Measurements from ENCODE around the gene XPNPEP1. TPM values are rescaled to one million over a fixed set of nuclear protein-coding genes. Genes with fewer than 3 reads are reported as not detected.
A peak's percentile ranks its signal among the peaks of the same experiment; 100 is the strongest.

Gene XPNPEP1
- total and polyA plus RNA-seq, 5 experiments from 2014 or later = 16.6 to 42.3 (median 19.9) TPM

DNA sequence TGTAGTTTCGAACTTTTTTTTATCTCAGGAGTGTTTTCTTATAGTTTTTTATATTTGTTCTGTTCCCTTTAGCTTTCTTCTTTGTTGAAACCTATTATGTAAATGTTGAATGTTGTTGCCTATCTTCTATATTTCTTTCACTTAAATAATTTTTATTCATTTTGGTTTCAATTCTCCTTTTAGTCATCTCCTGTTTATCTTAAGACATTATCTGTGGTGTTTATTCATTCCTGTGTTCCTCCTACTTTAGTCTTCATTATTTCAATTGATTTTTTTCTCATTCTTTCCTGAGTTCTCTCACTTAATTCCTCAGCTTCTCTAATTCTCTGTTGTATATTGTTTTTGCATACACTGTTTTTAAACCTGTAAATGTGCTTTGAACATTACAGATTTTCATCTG is 64.1 kb downstream of the XPNPEP1 start:
- DNase-seq (no peak), ATAC-seq (no peak)
- Mint-ChIP-seq H3K36me3 (peaks cover 22 to 24% (median 24%) of the 10 kb centered on the region in 3 donors), H3K9me3 (peaks cover 6 to 21% (median 17%) of the 10 kb centered on the region in 9 donors), H3K27ac (peak overlapping the region in 1 of 10 donors; percentile 49), H3K27me3 (no peaks in the 10 kb centered on the region), H3K4me1 (peaks cover 0 to 2% (median 0%) of the 10 kb centered on the region in 4 donors), H3K4me3 (no peak overlapping the region)
- POLR2A ChIA-PET = no interaction called here

- DNase-seq (no peak), ATAC-seq (no peak)
- H3K27ac Mint-ChIP-seq = no peak overlapping the region
- H3K27me3 Mint-ChIP-seq = peaks cover 0 to 7% (median 0%) of the 10 kb centered on the region in 5 donors
- H3K4me3 Mint-ChIP-seq = no peak overlapping the region
- H3K4me1 Mint-ChIP-seq = peaks cover 16 to 21% (median 20%) of the 10 kb centered on the region in 4 donors
- H3K9me3 Mint-ChIP-seq = peaks cover 0 to 3% (median 0%) of the 10 kb centered on the region in 9 donors
- peaks cover 5 to 6% (median 6%) of the 10 kb centered on the region in 3 donors for H3K36me3 Mint-ChIP-seq
- POLR2A ChIA-PET = no interaction called here
Observed at GRCh38 chr10:109855746-109856145, 67.6 kb downstream of the XPNPEP1 start.

DNA sequence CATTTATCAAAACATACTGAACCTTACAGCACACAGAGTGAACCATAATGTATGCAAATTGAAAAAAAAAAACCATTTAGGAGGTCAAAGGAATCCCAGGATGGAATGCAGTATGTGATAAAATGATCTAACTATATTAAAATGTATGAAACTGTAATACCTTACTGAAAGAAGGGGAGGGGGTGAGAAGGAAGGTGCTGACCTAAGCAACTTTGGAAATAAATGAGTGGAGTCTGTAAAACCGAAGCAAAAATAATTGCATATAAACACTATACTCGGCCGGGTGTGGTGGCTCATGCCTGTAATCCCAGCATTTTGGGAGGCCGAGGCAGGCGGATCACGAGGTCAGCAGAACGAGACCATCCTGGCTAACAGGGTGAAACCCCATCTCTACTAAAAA is 69.4 kb downstream of the XPNPEP1 start:
- DNase-seq = no peak
- ATAC-seq = no peak
- POLR2A ChIA-PET = no interaction called here
- H3K36me3 Mint-ChIP-seq = peaks cover 0 to 1% (median 0%) of the 10 kb centered on the region in 3 donors
- H3K27ac Mint-ChIP-seq = no peak overlapping the region
- no peaks in the 10 kb centered on the region for H3K9me3 Mint-ChIP-seq
- H3K27me3 Mint-ChIP-seq = peaks cover 0 to 8% (median 1%) of the 10 kb centered on the region in 5 donors
- H3K4me3 Mint-ChIP-seq = no peak overlapping the region
- peaks cover 14 to 21% (median 20%) of the 10 kb centered on the region in 4 donors for H3K4me1 Mint-ChIP-seq

DNA sequence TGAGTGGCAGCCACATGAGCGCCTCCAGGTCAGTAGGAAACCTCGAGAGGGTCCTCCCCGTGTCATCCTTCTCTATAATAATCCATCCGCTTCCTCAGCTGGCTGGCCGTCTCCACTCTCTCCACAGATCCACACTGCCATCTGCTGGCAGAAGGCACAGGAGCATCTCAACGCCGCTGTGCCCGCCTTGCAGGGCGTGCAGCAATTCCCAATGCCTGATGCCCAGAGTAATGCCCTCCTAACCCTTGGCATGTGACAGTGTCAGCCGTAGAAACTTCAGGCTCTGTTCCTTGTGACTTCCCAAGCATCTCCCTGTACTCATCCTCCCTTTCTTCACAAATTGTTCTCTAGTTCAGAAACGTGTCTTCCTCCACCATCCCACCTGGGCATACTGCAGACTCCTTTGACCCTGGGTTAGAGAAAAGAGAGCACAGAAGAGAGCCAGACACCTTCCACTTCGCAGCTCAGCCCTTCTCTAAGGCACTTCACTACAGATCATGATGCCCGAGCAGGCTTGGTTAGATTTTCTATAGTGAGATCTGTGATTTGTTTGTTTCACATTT is 70.8 kb downstream of the XPNPEP1 start:
- POLR2A ChIA-PET = no interaction called here
- Mint-ChIP-seq H3K9me3 (no peaks in the 10 kb centered on the region), H3K36me3 (no peaks in the 10 kb centered on the region), H3K4me3 (peak overlapping the region in 8 of 10 donors; percentile 5 to 58 (median 42)), H3K4me1 (peaks cover 14 to 21% (median 20%) of the 10 kb centered on the region in 4 donors), H3K27ac (peak overlapping the region in 3 of 10 donors; percentile 1 to 90 (median 30)), H3K27me3 (peaks cover 0 to 9% (median 3%) of the 10 kb centered on the region in 5 donors)
- peak; percentile 76 to 80 for ATAC-seq
- peak; percentile 35 to 82 (median 60) for DNase-seq

- no peaks in the 10 kb centered on the region for H3K36me3 Mint-ChIP-seq
- H3K4me1 Mint-ChIP-seq = peaks cover 14 to 21% (median 20%) of the 10 kb centered on the region in 4 donors
- H3K9me3 Mint-ChIP-seq = no peaks in the 10 kb centered on the region
- POLR2A ChIA-PET = no interaction called here
- DNase-seq (peak in 3 of 10 donors; percentile 1 to 24 (median 23)), ATAC-seq (peak; percentile 25 to 65)
- peak overlapping the region in 7 of 10 donors; percentile 25 to 59 (median 54) for H3K4me3 Mint-ChIP-seq
- peaks cover 0 to 10% (median 3%) of the 10 kb centered on the region in 5 donors for H3K27me3 Mint-ChIP-seq
- H3K27ac Mint-ChIP-seq = peak overlapping the region in 5 of 10 donors; percentile 11 to 90 (median 26)
Observed at GRCh38 chr10:109851616-109852474, 71.5 kb downstream of the XPNPEP1 start.

- no peaks in the 10 kb centered on the region for H3K9me3 Mint-ChIP-seq
- POLR2A ChIA-PET = interaction anchor here (0.6 kb wide), 1 partner anchor 342 kb away, joined by 3 read pairs; no protein-coding TSS in a partner anchor
Observed at GRCh38 chr10:109846832-109847231, 76.5 kb downstream of the XPNPEP1 start.

DNA sequence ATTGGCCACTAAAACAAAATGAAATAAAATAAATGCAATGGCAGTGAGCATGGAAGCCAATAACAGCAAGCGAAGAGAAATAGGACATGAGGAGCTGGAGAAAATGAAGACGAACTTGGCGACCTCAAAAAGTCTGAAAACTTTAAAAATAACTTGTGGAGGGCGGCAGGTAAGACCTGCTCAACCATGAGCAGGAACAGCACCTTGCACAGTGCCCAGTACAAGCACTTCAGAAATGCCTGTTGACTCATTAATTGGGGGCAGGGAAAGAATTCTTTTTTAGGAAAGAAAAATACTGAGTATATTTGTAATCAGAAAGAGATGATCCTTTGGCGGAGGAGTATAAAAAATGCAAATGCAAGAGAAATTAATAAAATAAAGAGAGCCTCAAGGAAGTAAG is 78.0 kb downstream of the XPNPEP1 start:
- no peak overlapping the region for H3K27ac Mint-ChIP-seq
- no peaks in the 10 kb centered on the region for H3K9me3 Mint-ChIP-seq
- DNase-seq (no peak), ATAC-seq (no peak)
- POLR2A ChIA-PET = no interaction called here
- H3K4me1 Mint-ChIP-seq = no peaks in the 10 kb centered on the region
- H3K27me3 Mint-ChIP-seq = peaks cover 14 to 29% (median 23%) of the 10 kb centered on the region in 5 donors
- H3K36me3 Mint-ChIP-seq = no peaks in the 10 kb centered on the region
- no peak overlapping the region for H3K4me3 Mint-ChIP-seq

More at GRCh38 chr10:109846832-109847231, 76.5 kb downstream of the XPNPEP1 start:
- Mint-ChIP-seq H3K4me3 (no peak overlapping the region), H3K36me3 (no peaks in the 10 kb centered on the region), H3K27me3 (peaks cover 14 to 29% (median 24%) of the 10 kb centered on the region in 5 donors), H3K27ac (peak overlapping the region in 1 of 10 donors; percentile 61), H3K4me1 (peaks cover 5 to 8% (median 6%) of the 10 kb centered on the region in 4 donors)
- DNase-seq = no peak
- ATAC-seq = no peak

DNA sequence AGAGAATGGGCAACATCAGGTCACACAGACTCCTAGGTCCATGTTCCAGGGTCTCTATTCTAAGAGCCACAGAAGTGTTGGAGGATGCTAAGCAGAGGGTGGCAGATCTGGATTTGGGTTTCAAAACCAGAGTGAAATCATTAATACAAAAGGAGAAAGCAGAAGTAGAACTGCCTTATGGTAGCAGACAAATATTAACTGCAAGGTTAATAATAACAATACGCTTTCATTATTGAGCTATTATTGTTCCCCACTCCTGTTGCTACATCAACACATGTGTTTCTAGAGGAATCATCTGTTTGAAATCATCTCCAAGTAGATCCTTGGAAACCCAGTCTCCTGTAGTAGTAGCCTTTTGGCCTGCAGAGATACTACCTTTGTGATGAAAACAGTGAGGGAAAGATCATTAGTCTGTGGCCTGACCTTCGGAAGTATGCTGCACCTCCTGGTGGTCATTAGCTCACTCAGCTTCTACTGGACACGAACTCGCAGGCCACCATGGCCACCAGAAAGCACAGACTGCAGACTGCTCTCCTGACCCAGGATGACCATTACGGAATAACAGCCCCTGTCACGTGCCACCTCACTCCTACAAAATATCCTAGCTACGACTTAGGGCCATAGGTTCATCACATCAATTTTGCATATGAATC is 84.6 kb downstream of the XPNPEP1 start:
- ATAC-seq (no peak), DNase-seq (no peak)
- peaks cover 12 to 27% (median 15%) of the 10 kb centered on the region in 5 donors for H3K27me3 Mint-ChIP-seq
- no peaks in the 10 kb centered on the region for H3K4me1 Mint-ChIP-seq
- no peak overlapping the region for H3K27ac Mint-ChIP-seq
- POLR2A ChIA-PET = no interaction called here
- no peak overlapping the region for H3K4me3 Mint-ChIP-seq
- H3K9me3 Mint-ChIP-seq = no peaks in the 10 kb centered on the region
- H3K36me3 Mint-ChIP-seq = no peaks in the 10 kb centered on the region

DNA sequence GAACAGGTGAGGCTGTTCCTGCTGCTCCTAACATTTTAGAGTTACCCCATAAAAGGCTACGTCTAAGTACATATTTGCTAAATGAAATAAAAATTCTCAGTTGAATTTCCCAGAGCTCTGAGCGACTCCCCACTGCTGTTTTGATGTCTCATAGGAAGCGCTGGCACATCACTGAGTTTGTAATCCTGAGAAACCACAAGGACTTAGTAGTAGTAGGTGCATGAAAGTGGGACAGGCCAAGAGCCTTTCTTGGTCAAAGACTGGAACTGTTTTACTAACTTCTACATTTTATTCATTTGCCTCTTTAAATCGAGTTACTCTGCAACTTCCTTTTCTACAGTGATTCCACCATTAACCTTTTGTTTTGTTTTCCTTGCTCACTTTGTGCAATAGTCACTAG is 85.9 kb downstream of the XPNPEP1 start:
- ATAC-seq = no peak
- H3K4me1 Mint-ChIP-seq = no peaks in the 10 kb centered on the region
- no peak for DNase-seq
- POLR2A ChIA-PET = no interaction called here
- no peak overlapping the region for H3K27ac Mint-ChIP-seq
- H3K27me3 Mint-ChIP-seq = peaks cover 9 to 23% (median 14%) of the 10 kb centered on the region in 5 donors
- H3K4me3 Mint-ChIP-seq = no peak overlapping the region
- H3K9me3 Mint-ChIP-seq = peaks cover 0 to 6% (median 3%) of the 10 kb centered on the region in 9 donors
- peaks cover 0 to under 1% (median 0%) of the 10 kb centered on the region in 3 donors for H3K36me3 Mint-ChIP-seq

- Mint-ChIP-seq H3K27me3 (peaks cover 9 to 19% (median 13%) of the 10 kb centered on the region in 5 donors), H3K4me3 (no peak overlapping the region), H3K36me3 (peaks cover 0 to 7% (median 0%) of the 10 kb centered on the region in 3 donors), H3K27ac (no peak overlapping the region), H3K4me1 (no peaks in the 10 kb centered on the region), H3K9me3 (peaks cover 0 to 13% (median 8%) of the 10 kb centered on the region in 9 donors)
- no peak for DNase-seq
- ATAC-seq = no peak
- POLR2A ChIA-PET = no interaction called here
Observed at GRCh38 chr10:109835257-109835656, 88.1 kb downstream of the XPNPEP1 start.

DNA sequence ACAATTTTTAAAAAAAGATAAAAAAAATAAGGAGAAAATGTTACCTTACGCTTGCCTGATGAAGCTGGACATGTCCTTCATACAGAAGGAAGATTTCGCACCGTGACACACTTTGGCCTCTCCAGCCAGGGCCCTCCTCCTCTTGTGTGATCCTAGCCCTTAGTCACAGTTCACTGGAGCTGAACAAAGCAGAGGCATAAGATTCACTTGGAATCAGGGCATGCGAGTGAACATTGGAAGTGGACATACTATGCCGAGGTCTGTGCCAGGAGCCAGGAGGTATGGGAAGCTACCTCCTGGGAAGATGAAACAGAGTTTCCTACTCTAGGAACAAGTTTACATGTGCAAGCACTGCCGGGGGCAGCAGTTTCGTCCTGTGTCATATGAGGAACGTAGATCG is 91.5 kb downstream of the XPNPEP1 start:
- ATAC-seq (no peak), DNase-seq (no peak)
- H3K36me3 Mint-ChIP-seq = peaks cover 0 to 7% (median 0%) of the 10 kb centered on the region in 3 donors
- peaks cover 0 to 18% (median 12%) of the 10 kb centered on the region in 5 donors for H3K27me3 Mint-ChIP-seq
- POLR2A ChIA-PET = no interaction called here
- no peak overlapping the region for H3K4me3 Mint-ChIP-seq
- peaks cover 0 to 13% (median 10%) of the 10 kb centered on the region in 9 donors for H3K9me3 Mint-ChIP-seq
- no peak overlapping the region for H3K27ac Mint-ChIP-seq
- no peaks in the 10 kb centered on the region for H3K4me1 Mint-ChIP-seq

- no peak for DNase-seq
- no peaks in the 10 kb centered on the region for H3K4me1 Mint-ChIP-seq
- H3K27me3 Mint-ChIP-seq = peaks cover 14 to 51% (median 20%) of the 10 kb centered on the region in 5 donors
- POLR2A ChIA-PET = no interaction called here
- ATAC-seq = no peak
- H3K36me3 Mint-ChIP-seq = peaks cover 0 to 7% (median 0%) of the 10 kb centered on the region in 3 donors
- H3K9me3 Mint-ChIP-seq = peaks cover 0 to 6% (median 0%) of the 10 kb centered on the region in 9 donors
- no peak overlapping the region for H3K4me3 Mint-ChIP-seq
- no peak overlapping the region for H3K27ac Mint-ChIP-seq
Observed at GRCh38 chr10:109824206-109824605, 99.1 kb downstream of the XPNPEP1 start.

Measured in naive thymus-derived CD8-positive, alpha-beta T cell (primary cell).